HG02973 (cell line): ENCODE results near the gene CTAG1A.
"Not testable (repeated sequence)": the region's sequence is repeated elsewhere in the genome, so short reads cannot be mapped to it uniquely, and the experiment has no call there.

Experiments
- ATAC-seq: cut with Tn5 transposase; IDR thresholded peaks from one replicate; pipeline ENCODE4 v1.9.1; 2021; ENCODE audit warnings: moderate library complexity; ENCODE audit not compliant: unreplicated experiment

CTAG1A gene

GRCh38 chrX:154608823-154609222 is 23.9 kb downstream of the CTAG1A start:
- not testable (repeated sequence) for ATAC-seq

DNA sequence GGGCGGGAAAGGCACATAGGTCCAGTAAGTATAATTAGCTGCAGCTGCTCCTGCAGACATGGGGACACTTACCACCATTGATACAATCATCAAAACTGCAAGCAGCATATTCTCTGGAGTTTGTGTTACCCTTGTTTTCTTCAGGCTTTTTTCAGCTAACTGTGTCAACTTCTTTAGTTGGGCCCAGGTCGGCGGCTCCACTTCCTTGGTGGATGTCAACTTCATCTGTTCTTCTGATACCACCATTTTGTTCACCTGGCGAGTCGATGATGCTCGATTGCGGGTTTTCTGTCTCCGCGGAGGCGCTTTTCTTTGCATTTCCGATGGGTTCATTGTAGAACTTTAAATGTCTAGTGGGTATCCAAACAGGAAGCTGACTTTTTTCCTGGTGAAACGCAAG is 26.2 kb downstream of the CTAG1A start:
- ATAC-seq = not testable (repeated sequence)

GRCh38 chrX:154613586-154613985 is 28.7 kb downstream of the CTAG1A start:
- not testable (repeated sequence) for ATAC-seq

DNA sequence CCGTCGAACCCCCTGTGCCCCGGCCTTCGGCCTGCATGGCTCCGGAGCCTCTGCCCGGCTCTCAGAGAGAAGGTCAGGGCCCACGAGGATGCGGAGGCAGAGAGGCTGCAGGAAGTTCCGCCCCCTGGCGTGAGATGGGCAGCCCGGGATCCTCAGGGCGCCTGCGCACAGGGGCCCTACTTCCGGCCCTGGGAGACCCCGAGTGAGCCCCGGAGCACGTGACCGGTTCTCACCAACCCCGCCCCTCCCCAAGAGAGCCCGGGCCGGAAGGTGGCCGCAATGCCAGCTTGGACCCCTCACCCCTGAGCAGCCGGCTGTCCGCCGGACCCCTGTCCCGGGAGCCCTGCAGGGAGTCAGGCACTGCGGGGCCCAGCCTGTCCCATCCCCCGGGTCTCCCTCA is 34.2 kb downstream of the CTAG1A start, which contains the start of gene CTAG1B:
Gene CTAG1B (minus strand): TSS at position 101 of the 400 bp plus-strand sequence. CDS start 64 bp downstream, at position 37.
- not testable (repeated sequence) for ATAC-seq

DNA sequence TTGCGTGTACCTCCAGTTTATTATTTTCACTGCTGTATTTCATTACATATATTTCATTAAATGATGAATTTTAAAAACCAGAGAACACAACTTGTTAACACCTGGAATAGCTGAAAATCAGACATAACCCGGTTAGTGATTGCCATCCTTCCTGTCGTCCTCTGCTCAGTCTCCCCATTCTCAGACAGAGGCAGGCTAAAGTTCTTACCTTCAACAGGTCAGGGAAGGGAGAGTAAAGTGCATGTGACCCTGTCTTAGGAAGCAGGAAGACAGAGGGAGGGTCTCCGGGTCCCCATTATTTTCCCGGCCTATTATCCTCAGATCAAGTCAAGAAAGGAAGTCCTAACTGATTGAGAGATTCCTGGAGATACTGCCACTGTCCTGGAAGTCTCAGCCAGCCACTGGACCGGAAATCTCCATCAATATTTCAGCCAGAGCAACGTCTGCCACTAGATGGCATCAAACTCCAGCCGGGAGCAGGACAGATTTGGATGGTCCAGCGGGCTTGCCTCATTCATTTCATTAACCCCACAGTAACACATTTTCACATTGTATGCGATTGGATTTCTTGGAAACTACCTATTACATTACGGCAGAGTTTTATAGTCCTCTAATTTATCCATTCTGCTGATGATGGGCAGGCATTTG is 36.0 kb downstream of the CTAG1A start:
- not testable (repeated sequence) for ATAC-seq

- ATAC-seq = not testable (repeated sequence)
Measured at GRCh38 chrX:154628960-154629359, 44.0 kb downstream of the CTAG1A start.

DNA sequence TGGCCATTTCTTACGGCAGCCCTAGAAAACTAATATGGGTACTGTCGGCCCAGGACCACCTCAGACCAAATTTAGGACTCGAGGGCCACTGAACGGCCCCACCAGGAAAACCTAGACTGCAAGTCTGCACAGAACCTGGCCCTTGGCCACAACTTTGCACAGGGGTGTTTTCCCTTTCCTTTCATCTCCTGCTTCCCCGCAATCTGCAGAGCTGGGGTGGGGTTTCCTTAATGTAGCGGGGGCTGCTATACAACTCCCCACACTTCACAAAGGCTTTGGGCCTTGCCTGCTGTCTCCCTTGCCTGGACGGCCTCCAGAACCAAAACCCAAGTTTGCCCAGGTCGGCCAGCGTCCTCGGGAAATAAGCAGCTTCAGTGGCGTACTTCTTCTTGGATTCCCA is 46.0 kb downstream of the CTAG1A start:
- ATAC-seq = not testable (repeated sequence)

GRCh38 chrX:154633661-154634060 is 48.7 kb downstream of the CTAG1A start:
- ATAC-seq = not testable (repeated sequence)
